Coronary artery (tissue), 2 donors: Measurements from ENCODE around the gene EID1.
"Not testable (repeated sequence)": the region's sequence is repeated elsewhere in the genome, so short reads cannot be mapped to it uniquely, and the experiment has no call there.

ENCODE experiments used
- DNase-seq: peaks from one replicate; pipeline ENCODE4 v3.0.0-alpha.2; 2017; ENCODE audit warnings: low spot score
- H3K27ac ChIP-seq, 2 donors: fragments of 200-600 bp; sonication (generic); one replicate each; pipeline ENCODE4 v1.5.1; 2016 to 2019
- H3K4me3 ChIP-seq: fragments of 200-600 bp; sonication (generic); 2 replicates; pipeline ENCODE4 v1.5.1; 2016; ENCODE audit warnings: mild to moderate bottlenecking, moderate library complexity
- TF ChIP-seq, protein P1 (sequence below): fragments of 200-600 bp; sonication (generic); IDR thresholded peaks from one replicate; pipeline ENCODE4 v1.5.1; 2019; ENCODE audit warnings: antibody characterized with exemption

EID1 gene

DNA sequence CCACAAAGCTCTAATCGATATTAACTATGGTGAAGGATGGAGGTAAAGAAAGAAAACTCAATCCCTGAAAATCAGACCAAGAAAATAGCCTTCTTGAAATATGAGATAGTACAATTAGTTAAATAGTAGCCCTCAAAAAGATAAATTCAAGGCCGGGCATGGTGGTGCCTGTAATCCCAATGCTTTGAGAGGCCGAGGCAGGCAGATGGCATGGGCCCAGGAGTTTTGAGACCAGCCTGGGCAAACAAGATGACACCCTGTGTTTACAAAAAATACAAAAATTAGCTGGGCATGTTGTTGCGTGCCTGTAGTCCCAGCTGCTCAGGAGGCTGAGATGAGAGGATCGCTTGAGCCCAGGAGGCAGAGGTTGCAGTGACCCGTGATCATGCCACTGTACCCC is 35.4 kb upstream of the EID1 start:
- no peak overlapping the region for H3K27ac ChIP-seq
- no peak for DNase-seq
- no peak overlapping the region for H3K4me3 ChIP-seq
- TF ChIP-seq, protein P1, sequence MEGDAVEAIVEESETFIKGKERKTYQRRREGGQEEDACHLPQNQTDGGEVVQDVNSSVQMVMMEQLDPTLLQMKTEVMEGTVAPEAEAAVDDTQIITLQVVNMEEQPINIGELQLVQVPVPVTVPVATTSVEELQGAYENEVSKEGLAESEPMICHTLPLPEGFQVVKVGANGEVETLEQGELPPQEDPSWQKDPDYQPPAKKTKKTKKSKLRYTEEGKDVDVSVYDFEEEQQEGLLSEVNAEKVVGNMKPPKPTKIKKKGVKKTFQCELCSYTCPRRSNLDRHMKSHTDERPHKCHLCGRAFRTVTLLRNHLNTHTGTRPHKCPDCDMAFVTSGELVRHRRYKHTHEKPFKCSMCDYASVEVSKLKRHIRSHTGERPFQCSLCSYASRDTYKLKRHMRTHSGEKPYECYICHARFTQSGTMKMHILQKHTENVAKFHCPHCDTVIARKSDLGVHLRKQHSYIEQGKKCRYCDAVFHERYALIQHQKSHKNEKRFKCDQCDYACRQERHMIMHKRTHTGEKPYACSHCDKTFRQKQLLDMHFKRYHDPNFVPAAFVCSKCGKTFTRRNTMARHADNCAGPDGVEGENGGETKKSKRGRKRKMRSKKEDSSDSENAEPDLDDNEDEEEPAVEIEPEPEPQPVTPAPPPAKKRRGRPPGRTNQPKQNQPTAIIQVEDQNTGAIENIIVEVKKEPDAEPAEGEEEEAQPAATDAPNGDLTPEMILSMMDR = no peak

DNA sequence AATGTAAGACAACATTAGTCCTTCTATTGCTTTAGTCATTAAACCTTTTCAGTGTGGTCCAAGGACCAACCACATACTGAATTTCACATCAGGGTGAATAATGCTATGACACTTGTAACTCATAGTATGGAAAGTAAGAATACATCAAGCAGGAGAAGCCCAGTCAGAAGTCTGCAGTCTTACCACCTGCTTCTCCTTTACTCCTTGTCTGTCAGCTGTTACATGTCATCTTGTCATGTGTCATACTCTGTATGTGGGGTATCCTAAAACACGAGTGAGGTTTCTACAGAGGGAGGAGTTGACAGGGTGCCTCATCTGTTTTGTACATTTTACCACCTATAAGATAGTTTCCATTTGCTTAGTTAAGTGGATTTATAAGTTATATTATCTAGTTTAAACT is 32.8 kb upstream of the EID1 start:
- DNase-seq = no peak
- TF ChIP-seq, protein P1 = no peak
- Histone ChIP-seq H3K27ac (no peak overlapping the region), H3K4me3 (no peak overlapping the region)

DNA sequence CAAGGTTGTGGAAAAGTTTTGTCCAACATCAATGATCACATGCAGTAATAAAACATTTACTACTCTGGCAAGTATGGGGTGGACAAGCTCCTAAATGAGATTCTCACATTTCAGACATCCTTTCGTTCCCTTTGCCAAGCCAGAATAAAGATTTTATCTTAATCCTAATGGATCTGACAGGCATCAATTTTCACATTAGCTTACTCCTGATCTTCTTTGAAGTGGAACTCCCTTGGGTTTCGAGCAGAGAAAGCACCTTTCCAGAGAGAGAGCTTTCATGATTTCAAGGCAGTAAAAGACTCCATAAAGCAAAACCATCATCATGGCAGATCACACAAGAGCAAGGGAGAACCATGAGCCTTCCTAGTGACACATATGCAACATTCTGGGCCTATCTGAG is 27.3 kb upstream of the EID1 start:
- Histone ChIP-seq H3K4me3 (no peak overlapping the region), H3K27ac (no peak overlapping the region)
- TF ChIP-seq, protein P1 = no peak
- DNase-seq = no peak

DNA sequence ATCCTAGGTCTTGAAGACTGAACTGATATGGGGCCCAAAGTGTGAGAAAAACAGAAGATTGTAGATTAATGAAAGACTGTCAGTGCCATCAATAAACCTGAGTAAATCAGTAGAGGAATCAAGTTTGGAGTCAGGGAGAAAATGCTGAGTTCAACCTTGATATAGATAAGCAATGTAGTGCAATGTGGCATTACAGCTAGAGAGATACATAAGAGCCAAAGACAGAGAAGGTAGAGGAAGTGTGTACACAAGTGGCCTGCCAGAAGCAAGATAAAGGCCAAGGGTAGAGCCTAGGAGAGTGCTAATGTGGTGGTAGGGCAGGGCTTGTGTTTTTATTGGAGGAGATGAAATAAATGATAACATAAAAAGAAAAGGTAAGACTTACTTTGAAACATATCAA is 26.0 kb upstream of the EID1 start:
- Histone ChIP-seq H3K27ac (no peak overlapping the region), H3K4me3 (no peak overlapping the region)
- TF ChIP-seq, protein P1 = no peak
- DNase-seq = no peak

DNA sequence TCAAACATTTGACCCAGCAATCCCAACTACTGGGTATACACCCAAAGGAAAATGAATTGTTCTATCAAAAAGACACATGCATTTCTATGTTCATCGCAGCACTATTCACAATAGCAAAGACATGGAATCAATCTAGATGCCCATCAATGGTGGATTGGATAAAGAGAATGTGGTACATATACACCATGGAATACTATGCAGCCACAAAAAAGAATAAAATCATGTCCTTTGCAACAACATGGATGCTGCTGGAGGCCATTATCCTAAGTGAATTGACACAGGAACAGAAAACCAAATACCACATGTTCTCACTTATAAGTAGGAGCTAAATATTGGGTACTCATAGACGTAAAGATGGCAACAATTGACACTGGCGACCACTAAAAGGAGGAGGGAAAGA is 23.5 kb upstream of the EID1 start:
- not testable (repeated sequence) for H3K27ac ChIP-seq, DNase-seq, H3K4me3 ChIP-seq

DNA sequence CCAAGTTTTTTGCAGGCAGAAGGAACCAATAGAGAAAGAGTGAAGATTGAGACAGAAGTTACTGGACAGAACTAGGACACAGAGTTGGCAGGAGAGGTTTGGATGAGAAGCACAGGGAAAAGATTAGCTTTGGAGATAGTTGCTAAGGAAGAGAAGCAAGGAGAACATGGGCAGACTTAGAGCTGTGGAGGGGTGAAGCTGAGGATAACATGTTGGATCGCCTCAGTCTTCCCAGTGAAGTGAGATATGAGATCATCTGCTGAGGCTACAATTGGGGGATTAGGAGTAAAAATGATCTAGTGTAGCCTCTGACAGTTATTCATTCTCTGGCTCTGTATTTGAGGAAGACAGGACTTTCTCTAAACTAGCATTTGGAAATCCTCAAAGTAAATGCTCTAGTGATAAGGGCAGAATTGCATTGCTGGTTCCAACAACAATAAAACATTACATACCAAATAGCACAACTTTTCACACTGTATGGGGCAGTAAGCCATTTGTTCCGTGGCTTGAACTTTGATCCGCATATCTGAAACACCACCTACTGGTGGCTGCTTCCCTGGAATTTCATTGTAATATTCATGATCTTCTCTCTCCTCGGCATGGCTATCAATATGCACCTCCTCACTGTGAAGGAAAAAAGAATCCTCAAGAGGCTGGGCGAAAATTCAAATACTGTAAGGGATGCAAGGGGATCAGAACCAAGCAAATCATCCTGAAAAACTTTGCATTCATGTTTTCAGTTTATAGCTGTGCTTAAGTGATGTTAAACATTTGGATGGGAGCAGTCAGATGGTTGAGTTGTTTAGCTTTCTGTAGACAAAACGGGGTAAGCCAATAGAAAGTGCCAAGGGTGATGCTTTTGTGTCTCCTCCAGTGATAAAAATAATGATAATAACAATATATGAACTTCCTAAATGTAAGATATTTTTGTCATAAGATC is 22.2 kb upstream of the EID1 start:
- H3K27ac ChIP-seq = peak overlapping the region in 1 of 2 donors; percentile 23
- no peak for DNase-seq
- TF ChIP-seq, protein P1 = no peak

DNA sequence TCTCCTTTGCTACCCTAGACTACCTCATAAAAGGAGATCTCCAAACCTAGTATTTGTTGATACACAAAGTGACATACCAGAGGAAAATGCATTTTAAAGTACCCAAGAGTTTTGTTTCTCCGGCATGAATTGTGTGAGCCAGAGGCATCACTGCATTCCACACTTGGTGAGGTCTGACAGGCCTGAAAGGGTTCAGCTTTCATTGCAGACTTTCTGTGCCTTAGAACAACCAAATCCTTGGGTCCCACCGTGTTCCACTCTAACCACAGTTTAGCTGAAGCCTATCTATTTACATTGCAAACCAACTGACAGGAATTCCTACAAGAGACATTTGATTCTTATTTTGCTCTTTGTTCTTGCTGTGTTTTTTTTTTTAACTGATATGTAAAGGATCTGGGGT is 21.0 kb upstream of the EID1 start:
- Histone ChIP-seq H3K27ac (no peak overlapping the region), H3K4me3 (no peak overlapping the region)
- TF ChIP-seq, protein P1 = no peak
- no peak for DNase-seq

More for the DNA sequence above, 22.2 kb upstream of the EID1 start:
- H3K4me3 ChIP-seq = no peak overlapping the region
